HT1080 (cell line): ENCODE data around the gene ZNF350. TPM values are rescaled to one million over a fixed set of nuclear protein-coding genes. Genes with fewer than 3 reads are reported as not detected.

Source experiments
- total RNA-seq: library from RNA; depleted of rRNA; stranded (reverse); fragments of >200 nt; shearing (Covaris generic); gene quantifications from 2 replicates; pipeline ENCODE4 v1.2.3, GENCODE V29; 2014; rRNA removed

Gene ZNF350
- total RNA-seq, 1 experiment from 2014 or later, result 3.9 TPM

Other genes starting within 250 kb of the ZNF350 start
- 0.57 and 0.98 TPM in 2 replicates for gene FPR1, start 235.0 kb downstream of the ZNF350 start, total RNA-seq
- gene FPR2, start 225.7 kb downstream of the ZNF350 start, total RNA-seq, result 0.05 TPM in 1 of 2 replicates, not detected in the other
- not detected in 2 replicates for gene FPR3, start 191.7 kb downstream of the ZNF350 start, total RNA-seq
- 2.5 and 3.0 TPM in 2 replicates for gene ZNF577, start 98.9 kb downstream of the ZNF350 start, total RNA-seq
- 5.5 and 7.4 TPM in 2 replicates for gene ZNF649, start 81.8 kb downstream of the ZNF350 start, total RNA-seq
- 5.4 and 9.0 TPM in 2 replicates for gene ZNF613, start 59.4 kb downstream of the ZNF350 start, total RNA-seq
- gene ZNF615, start 21.4 kb upstream of the ZNF350 start, total RNA-seq, result 2.5 and 7.9 TPM in 2 replicates
- gene ZNF614, start 41.5 kb upstream of the ZNF350 start, total RNA-seq, result 8.9 and 9.1 TPM in 2 replicates
- gene ZNF432, start 62.0 kb upstream of the ZNF350 start, total RNA-seq, result 3.2 and 3.3 TPM in 2 replicates
- 4.8 and 5.8 TPM in 2 replicates for gene ZNF841, start 108.9 kb upstream of the ZNF350 start, total RNA-seq
- 3.8 and 5.6 TPM in 2 replicates for gene ZNF616, start 153.1 kb upstream of the ZNF350 start, total RNA-seq
- 1.0 and 1.9 TPM in 2 replicates for gene ZNF836, start 184.8 kb upstream of the ZNF350 start, total RNA-seq
- 162 and 195 TPM in 2 replicates for gene PPP2R1A, start 203.2 kb upstream of the ZNF350 start, total RNA-seq